ENCODE measurements around the gene PRDM10.

PRDM10 gene

DNA sequence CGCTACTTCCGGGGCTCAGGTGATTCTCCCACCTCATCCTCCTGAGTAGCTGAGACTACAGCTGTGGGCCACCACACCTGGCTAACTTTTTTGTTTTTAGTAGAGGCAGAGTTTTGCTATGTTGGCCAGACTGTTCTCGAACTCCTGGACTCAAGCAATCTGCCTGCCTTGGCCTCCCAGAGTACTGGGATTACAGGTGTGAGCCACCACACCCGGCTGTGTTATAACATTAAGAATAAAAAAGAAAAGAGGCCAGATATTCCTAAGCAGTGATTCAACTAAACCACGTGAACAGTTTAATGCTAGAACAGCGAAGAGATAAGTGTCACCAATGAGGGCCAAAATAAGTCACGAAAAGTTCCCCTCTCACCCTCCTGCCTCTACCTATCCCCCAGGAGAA, 3.7 kb downstream of the PRDM10 start:
- no peaks in the 10 kb centered on the region for H3K27me3 Mint-ChIP-seq
- peaks cover 31% of the 10 kb centered on the region for H3K4me1 Mint-ChIP-seq (ENCODE audit: low read depth)
- H3K36me3 Mint-ChIP-seq, result peaks cover 2% of the 10 kb centered on the region
- no peaks in the 10 kb centered on the region for H3K9me3 Mint-ChIP-seq (ENCODE audit: low read depth)
- no peak overlapping the region for H3K27ac Mint-ChIP-seq
- H3K4me3 Mint-ChIP-seq, result no peak overlapping the region

DNA sequence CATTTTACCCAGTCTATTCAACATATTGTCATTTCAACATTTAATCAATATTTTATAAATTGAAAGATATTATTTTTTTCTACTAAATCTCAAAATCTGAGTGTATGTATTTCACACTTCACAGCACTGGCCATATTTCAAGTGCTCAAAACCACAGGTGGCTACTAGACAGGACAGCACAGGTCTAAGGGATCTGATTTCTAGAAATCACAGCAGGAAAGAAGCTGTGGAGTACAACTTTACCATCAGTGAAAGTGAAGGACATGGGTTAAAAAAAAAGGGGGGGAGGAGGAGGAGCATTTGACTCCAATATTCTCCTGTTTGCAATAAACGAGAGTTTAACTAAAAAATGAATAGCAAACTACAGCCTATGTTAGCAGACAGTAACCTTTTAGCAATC, 4.5 kb downstream of the PRDM10 start:
- H3K27ac Mint-ChIP-seq, result no peak overlapping the region
- H3K36me3 Mint-ChIP-seq, result peaks cover 2% of the 10 kb centered on the region
- H3K4me3 Mint-ChIP-seq, result no peak overlapping the region
- H3K27me3 Mint-ChIP-seq, result no peaks in the 10 kb centered on the region
- peaks cover 25% of the 10 kb centered on the region for H3K4me1 Mint-ChIP-seq (ENCODE audit: low read depth)
- H3K9me3 Mint-ChIP-seq (ENCODE audit: low read depth), result no peaks in the 10 kb centered on the region

DNA sequence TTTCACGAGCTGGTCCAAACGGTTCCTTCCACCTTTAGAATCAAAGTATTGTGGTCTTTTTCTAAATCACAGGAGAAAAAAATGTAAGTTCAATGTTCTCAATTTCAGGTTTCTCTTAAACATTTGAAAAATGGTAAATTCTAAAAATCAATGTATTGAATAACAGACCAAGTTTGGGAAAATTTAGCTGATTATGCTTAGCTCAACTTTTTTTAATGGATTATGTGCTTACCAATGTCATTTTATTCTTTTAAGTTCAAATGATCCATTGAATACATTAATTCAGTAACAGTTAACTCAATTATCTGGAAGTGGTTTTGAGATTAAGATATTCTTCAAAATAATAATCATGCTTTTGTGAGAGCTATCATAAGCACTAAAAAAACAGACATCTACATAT, 5.1 kb downstream of the PRDM10 start:
- no peak overlapping the region for H3K27ac Mint-ChIP-seq
- H3K4me1 Mint-ChIP-seq (ENCODE audit: low read depth), result peaks cover 26% of the 10 kb centered on the region
- H3K4me3 Mint-ChIP-seq, result no peak overlapping the region
- H3K27me3 Mint-ChIP-seq, result no peaks in the 10 kb centered on the region
- H3K9me3 Mint-ChIP-seq (ENCODE audit: low read depth), result no peaks in the 10 kb centered on the region
- H3K36me3 Mint-ChIP-seq, result peaks cover 2% of the 10 kb centered on the region

DNA sequence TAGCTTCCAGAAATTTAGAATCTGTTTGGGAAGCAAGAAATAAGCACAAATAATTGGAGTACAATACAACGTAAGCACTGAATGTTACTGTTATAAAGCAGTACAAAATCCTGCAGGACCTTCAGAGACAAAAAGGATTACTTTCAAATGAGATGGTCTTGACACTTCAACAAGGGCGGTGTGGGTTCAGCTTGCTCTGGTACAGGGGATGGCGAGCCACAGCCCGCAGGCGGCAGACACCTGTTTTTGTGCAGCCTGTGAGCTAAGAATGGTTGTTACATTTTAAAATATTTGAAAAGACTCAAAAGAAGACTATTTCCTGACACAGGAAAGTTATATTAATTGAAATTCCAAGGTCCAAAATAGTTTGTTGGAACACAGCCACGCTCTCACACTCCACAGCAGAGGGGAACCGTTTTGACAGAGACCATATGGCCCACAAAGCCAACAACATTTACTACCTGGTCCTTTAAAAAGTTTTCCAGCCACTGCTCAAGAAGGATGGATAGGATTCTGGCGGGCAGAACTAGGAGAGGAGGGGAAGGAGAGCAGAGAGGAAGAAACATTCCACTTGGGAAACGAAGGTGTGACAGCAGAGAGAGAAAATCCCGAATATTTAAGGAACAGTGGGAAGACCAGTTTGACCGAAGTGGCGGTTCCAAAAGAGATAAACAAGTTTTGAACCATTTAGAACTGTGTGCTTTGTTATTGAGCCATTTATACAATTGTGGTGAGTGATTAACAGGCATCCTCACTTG, 6.3 kb downstream of the PRDM10 start:
- peaks cover 28% of the 10 kb centered on the region for H3K4me1 Mint-ChIP-seq (ENCODE audit: low read depth)
- H3K4me3 Mint-ChIP-seq, result no peak overlapping the region
- no peaks in the 10 kb centered on the region for H3K27me3 Mint-ChIP-seq
- no peaks in the 10 kb centered on the region for H3K9me3 Mint-ChIP-seq (ENCODE audit: low read depth)
- no peak overlapping the region for H3K27ac Mint-ChIP-seq
- H3K36me3 Mint-ChIP-seq, result peaks cover 2% of the 10 kb centered on the region

DNA sequence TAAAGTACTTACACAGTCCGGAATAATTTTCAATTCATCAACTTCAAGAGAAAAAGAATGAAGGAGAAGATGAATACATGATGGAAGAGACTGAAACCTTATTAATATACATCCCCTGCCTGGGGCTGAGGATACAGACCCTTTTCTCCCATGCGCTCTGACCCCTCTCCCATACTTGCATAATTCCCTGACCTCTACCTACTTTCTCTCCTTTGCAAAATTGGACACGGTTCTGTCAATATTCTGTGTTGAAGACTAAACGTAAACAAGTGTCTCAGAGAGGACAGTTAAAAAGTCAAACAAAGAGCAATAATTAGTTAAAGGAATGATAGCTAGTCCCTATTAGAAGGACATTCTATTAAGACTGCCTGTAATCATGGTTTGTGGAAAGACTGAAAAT, 7.5 kb downstream of the PRDM10 start:
- H3K4me3 Mint-ChIP-seq, result no peak overlapping the region
- peaks cover 19% of the 10 kb centered on the region for H3K4me1 Mint-ChIP-seq (ENCODE audit: low read depth)
- peaks cover 2% of the 10 kb centered on the region for H3K36me3 Mint-ChIP-seq
- H3K27me3 Mint-ChIP-seq, result no peaks in the 10 kb centered on the region
- no peak overlapping the region for H3K27ac Mint-ChIP-seq
- H3K9me3 Mint-ChIP-seq (ENCODE audit: low read depth), result no peaks in the 10 kb centered on the region

DNA sequence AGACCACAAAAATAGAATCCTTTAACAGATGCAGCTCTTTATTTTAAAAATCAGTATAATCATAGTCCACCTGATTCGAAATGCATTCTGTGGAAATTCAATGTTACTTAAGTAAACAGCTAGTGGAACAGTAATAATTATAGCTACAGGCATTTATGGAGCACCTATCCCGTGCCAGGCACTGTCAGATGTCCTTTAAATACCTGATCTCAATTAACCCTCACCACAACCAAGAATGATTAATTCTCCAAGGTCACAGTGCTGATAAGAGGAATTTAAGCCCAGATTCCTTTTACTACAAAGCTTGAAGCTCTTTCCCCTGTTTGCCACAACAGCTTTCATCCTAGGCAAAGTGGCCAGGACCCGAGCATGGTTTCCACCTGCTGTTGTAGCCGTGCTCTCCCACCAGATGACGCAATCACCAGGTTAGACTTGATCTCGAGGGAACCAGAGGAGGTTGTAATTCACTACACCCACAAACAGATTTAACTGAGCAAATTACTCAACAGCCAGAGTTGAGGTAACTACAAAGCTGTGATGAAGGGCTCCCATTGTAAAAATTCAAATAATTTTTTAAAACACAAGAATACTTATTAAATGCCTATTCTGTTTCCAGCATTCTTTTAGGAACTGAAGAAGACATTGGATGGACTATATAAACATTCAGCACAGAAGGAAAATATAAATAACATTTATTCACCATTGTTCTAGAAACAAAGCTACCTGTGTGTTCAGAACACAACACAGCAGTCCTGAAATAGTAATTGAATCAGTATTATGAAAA, 10.3 kb downstream of the PRDM10 start:
- Mint-ChIP-seq H3K36me3 (peaks cover 2% of the 10 kb centered on the region), H3K27ac (no peak overlapping the region)

DNA sequence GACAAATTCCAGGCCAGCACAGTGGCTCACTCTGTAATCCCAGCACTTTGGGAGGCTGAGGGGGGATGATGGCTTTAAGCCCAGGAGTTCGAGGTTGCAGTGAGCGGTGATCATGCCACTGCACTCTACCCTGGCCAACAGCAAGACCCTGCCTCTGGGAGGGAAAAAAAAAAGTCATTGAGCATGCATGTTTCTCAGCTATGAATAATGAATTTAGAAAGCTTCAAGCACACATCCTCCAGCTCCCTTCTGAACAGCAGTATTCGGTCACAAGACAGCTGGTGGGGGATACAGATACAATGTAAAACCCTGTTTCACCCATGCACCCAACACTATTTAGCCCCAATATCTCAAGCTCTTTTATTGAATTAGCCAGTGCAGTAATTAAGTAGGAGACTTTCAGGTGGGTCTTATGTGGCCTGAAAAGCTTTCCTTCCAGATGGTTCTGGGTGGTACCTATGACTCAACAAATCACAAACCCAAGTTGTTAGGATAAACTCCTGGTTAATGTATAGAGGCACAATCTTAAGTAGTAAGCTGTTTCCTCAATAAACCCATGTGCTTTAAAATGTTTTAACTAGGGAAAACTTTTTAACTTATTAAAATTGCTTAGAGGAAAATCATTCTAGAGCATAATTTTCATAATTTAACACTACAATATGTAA, 13.4 kb downstream of the PRDM10 start:
- Mint-ChIP-seq H3K4me3 (no peak overlapping the region), H3K27me3 (no peaks in the 10 kb centered on the region), H3K36me3 (no peaks in the 10 kb centered on the region)

More for the DNA sequence above, 10.3 kb downstream of the PRDM10 start:
- Mint-ChIP-seq H3K4me3 (no peak overlapping the region), H3K9me3 (ENCODE audit: low read depth) (no peaks in the 10 kb centered on the region), H3K4me1 (ENCODE audit: low read depth) (peaks cover 10% of the 10 kb centered on the region), H3K27me3 (no peaks in the 10 kb centered on the region)

DNA sequence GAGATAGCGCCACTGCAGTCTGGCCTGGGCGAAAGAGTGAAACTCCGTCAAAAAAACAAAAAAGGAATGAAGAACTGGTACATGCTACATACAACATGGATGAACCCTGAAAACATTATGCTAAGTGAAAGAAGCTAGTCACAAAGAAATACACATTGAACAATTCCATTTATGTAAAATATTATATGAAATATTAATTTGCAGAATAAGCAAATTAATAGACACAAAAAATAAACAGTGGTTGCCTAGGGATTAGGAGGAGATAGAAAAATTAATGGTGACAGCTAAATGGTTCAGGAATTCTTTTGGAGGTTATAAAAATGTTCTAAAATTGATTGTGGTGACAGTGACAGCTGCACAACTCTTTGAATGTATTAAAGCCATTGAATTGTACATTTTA, 14.7 kb downstream of the PRDM10 start:
- H3K4me1 Mint-ChIP-seq (ENCODE audit: low read depth), result peaks cover 4% of the 10 kb centered on the region
- no peaks in the 10 kb centered on the region for H3K36me3 Mint-ChIP-seq
- H3K9me3 Mint-ChIP-seq (ENCODE audit: low read depth), result no peaks in the 10 kb centered on the region
- H3K27me3 Mint-ChIP-seq, result no peaks in the 10 kb centered on the region
- no peak overlapping the region for H3K4me3 Mint-ChIP-seq
- no peak overlapping the region for H3K27ac Mint-ChIP-seq

More for the DNA sequence above, 13.4 kb downstream of the PRDM10 start:
- H3K9me3 Mint-ChIP-seq (ENCODE audit: low read depth), result no peaks in the 10 kb centered on the region
- H3K4me1 Mint-ChIP-seq (ENCODE audit: low read depth), result peaks cover 4% of the 10 kb centered on the region
- H3K27ac Mint-ChIP-seq, result no peak overlapping the region

DNA sequence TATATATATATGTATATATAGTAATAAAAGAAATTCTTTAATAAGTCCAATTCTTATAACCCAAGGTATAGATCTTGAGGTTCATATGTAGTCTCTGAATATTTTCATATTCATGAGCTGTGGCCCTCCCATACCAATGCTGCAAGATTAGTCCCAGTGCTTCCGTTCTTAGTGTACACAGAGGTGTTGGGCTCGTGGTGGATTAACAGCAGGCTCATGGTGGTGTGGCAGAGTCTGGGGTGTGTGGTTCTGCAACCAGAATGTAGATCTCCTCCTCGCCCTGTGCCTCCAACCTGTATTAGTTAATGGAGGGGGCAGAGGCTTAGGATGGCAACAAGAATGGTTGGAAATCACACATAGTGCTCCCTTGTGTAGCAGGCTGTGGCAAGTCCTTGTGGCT, 16.8 kb downstream of the PRDM10 start:
- H3K4me3 Mint-ChIP-seq, result no peak overlapping the region
- no peaks in the 10 kb centered on the region for H3K4me1 Mint-ChIP-seq (ENCODE audit: low read depth)
- no peaks in the 10 kb centered on the region for H3K27me3 Mint-ChIP-seq
- H3K9me3 Mint-ChIP-seq (ENCODE audit: low read depth), result no peaks in the 10 kb centered on the region
- H3K27ac Mint-ChIP-seq, result no peak overlapping the region
- H3K36me3 Mint-ChIP-seq, result no peaks in the 10 kb centered on the region

DNA sequence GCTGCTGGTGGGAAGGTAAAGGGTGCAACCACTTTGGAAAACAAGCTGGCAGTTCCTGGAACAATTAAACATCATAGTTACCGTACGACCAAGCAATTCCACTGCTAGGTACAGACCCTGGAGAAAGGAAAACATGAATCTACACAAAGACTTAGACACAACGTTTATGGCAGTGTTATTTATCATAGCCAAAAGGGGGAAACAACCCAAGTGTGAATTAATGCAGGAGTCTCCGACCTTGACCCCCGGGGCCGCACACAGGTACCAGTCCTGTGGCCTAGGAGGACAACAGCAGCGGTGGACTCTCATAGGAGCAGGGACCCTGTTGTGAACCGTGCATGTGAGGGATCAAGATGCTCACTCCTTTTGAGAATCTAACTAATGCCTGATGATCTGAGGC, 22.5 kb downstream of the PRDM10 start:
- no peaks in the 10 kb centered on the region for H3K27me3 Mint-ChIP-seq
- H3K9me3 Mint-ChIP-seq (ENCODE audit: low read depth), result no peaks in the 10 kb centered on the region
- H3K27ac Mint-ChIP-seq, result no peak overlapping the region
- H3K36me3 Mint-ChIP-seq, result peaks cover 8% of the 10 kb centered on the region
- H3K4me1 Mint-ChIP-seq (ENCODE audit: low read depth), result peaks cover 3% of the 10 kb centered on the region
- no peak overlapping the region for H3K4me3 Mint-ChIP-seq

DNA sequence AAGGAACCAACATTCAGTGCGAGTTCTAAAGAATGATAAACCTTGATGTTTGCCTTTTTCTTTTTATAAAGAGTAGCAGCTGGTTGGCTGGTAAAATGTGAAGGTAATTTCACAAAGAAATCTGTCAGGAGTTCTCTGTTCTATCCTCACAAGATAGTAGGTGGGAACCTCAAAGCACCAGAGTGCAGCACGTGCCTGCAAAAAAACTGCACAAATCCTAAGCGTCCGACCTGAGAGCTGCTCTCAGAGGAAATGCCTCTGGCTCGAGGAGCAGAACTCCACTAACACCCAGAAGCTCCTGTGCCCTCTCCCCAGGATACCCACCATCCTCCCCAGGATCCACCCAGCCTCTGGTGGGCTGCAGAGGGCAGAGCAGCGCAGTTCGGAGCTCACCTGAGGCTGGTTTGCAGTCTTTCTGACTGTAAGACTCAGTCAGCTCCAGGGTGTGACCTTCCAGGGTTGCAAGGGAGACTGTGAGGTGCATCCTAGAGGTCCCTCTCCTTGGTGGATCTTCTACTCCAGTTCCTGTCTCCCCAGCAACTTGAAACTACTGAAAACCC, 23.5 kb downstream of the PRDM10 start:
- H3K36me3 Mint-ChIP-seq, result peaks cover 8% of the 10 kb centered on the region
- no peaks in the 10 kb centered on the region for H3K27me3 Mint-ChIP-seq
- no peak overlapping the region for H3K27ac Mint-ChIP-seq
- H3K4me3 Mint-ChIP-seq, result no peak overlapping the region
- no peaks in the 10 kb centered on the region for H3K9me3 Mint-ChIP-seq (ENCODE audit: low read depth)
- peaks cover 3% of the 10 kb centered on the region for H3K4me1 Mint-ChIP-seq (ENCODE audit: low read depth)

DNA sequence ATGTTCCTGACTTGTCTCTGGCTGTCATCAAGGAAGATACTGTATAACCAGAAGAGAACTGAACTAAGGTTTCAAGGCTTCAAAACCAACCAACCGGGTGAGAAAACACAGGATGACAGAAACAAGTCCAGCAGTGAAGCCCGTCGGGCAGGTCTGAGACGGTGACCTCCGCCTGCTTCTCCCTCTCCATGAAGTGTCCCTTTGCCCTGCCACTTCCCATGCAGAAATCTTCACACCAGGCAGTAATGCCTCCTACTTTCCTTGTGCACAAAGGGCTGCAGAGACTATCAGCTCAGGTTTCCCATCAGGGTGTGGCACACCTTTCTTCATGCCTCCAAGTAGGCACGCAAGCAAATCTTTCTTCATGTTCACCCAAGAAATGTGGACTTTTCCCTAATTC, 24.2 kb downstream of the PRDM10 start:
- Mint-ChIP-seq H3K9me3 (ENCODE audit: low read depth) (no peaks in the 10 kb centered on the region), H3K4me1 (ENCODE audit: low read depth) (peaks cover 3% of the 10 kb centered on the region), H3K27me3 (no peaks in the 10 kb centered on the region), H3K27ac (no peak overlapping the region), H3K36me3 (peaks cover 8% of the 10 kb centered on the region), H3K4me3 (no peak overlapping the region)

DNA sequence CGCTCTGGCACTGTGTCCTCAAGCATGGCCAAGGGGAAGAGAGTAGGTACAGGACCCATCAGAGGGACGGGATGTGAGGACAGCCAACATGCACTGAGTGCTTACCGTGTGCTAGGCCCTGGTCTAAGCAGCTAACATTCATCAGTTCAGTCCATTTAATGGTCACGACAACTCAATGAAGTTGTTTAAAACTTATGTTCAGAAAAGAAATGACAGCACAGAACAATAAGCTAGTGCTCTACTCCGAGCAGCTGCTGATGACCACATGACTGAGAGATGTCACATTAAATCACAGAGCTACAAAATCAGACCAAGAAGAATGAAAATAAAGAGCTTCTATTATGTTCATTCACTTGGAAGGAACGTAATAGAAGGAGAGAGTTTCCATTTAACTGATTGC, 26.3 kb downstream of the PRDM10 start:
- Mint-ChIP-seq H3K9me3 (ENCODE audit: low read depth) (no peaks in the 10 kb centered on the region), H3K27me3 (no peaks in the 10 kb centered on the region), H3K4me1 (ENCODE audit: low read depth) (peaks cover 3% of the 10 kb centered on the region), H3K4me3 (no peak overlapping the region), H3K27ac (no peak overlapping the region), H3K36me3 (peaks cover 8% of the 10 kb centered on the region)

DNA sequence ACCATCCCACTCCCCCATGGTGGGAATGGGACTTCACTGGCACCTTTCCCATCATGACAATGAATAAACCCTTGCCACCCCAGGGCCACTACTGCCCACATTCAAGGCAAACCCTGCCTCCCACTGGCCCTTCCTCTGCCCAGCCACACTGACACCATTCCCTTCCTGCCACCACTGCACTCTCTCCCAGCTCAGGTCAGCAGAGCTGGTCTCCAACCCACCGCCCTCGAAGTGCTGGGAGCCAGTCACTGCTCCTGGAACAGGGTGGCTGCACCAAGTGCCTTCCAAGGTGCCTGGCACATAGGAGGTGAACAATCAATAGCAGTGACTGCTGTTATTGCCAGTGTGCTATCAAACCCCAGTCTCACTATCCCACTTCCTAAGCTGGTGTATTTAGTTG, 27.1 kb downstream of the PRDM10 start:
- Mint-ChIP-seq H3K4me3 (no peak overlapping the region), H3K27ac (no peak overlapping the region), H3K27me3 (no peaks in the 10 kb centered on the region), H3K9me3 (ENCODE audit: low read depth) (no peaks in the 10 kb centered on the region), H3K4me1 (ENCODE audit: low read depth) (peaks cover 3% of the 10 kb centered on the region), H3K36me3 (peaks cover 8% of the 10 kb centered on the region)

DNA sequence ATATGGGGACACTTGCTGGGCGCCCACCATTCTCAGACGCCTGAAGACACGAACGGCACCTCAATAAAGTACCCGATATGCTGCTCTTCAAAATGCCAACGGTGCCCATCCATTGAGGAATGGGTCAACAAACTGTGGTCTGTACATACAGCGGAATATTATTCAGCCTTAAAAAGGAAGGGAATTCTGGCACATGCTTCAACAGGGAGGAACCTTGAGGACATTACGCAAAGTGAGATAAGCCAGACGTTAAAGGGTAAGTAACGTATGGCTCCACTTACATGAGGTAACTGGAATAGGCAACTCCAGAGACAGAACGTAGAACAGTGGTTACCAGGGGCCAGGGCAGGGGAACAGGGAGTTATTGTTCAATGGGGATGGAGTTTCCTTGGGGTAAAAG, 28.0 kb downstream of the PRDM10 start:
- Mint-ChIP-seq H3K36me3 (peaks cover 9% of the 10 kb centered on the region), H3K9me3 (ENCODE audit: low read depth) (no peaks in the 10 kb centered on the region)

More for the DNA sequence above, 28.0 kb downstream of the PRDM10 start:
- Mint-ChIP-seq H3K4me1 (ENCODE audit: low read depth) (peaks cover 2% of the 10 kb centered on the region), H3K27me3 (no peaks in the 10 kb centered on the region), H3K4me3 (no peak overlapping the region), H3K27ac (no peak overlapping the region)

Data from activated naive CD8-positive, alpha-beta T cell (primary cell).